HepG2 (cell line): ENCODE measurements around the gene CTNND1. TPM values are rescaled to one million over a fixed set of nuclear protein-coding genes. Genes with fewer than 3 reads are reported as not detected.

ENCODE experiments used
- AHDC1 ChIP-seq: sonication (generic); formaldehyde crosslinking; IDR thresholded peaks from 2 replicates; pipeline ENCODE4 v1.5.1; 2020; ENCODE audit warnings: mild to moderate bottlenecking, missing genetic modification reagents, borderline replicate concordance
- ARNTL ChIP-seq: sonication (generic); formaldehyde crosslinking; IDR thresholded peaks from 2 replicates; pipeline ENCODE4 v1.4.0; 2020; ENCODE audit warnings: mild to moderate bottlenecking, missing genetic modification reagents
- CREB3 ChIP-seq: sonication (generic); formaldehyde crosslinking; IDR thresholded peaks from 2 replicates; pipeline ENCODE4 v1.5.0; 2020; ENCODE audit warnings: missing genetic modification reagents
- GPN1 ChIP-seq: sonication (generic); formaldehyde crosslinking; IDR thresholded peaks from 2 replicates; pipeline ENCODE4 v1.5.1; 2020; ENCODE audit warnings: missing genetic modification reagents, borderline replicate concordance
- JUND ChIP-seq: sonication (generic); formaldehyde crosslinking; IDR thresholded peaks from 2 replicates; pipeline ENCODE4 v1.8.0; 2022; ENCODE audit warnings: mild to moderate bottlenecking, missing genetic modification reagents
- MAF1 ChIP-seq: sonication (generic); formaldehyde crosslinking; IDR thresholded peaks from 2 replicates; pipeline ENCODE4 v1.5.0; 2020; ENCODE audit warnings: missing genetic modification reagents, borderline replicate concordance
- MED8 ChIP-seq: sonication (generic); formaldehyde crosslinking; IDR thresholded peaks from 2 replicates; pipeline ENCODE4 v1.8.1; 2023; ENCODE audit warnings: mild to moderate bottlenecking, missing genetic modification reagents; ENCODE audit not compliant: insufficient replicate concordance
- MNT ChIP-seq: fragments of 450-650 bp; IDR thresholded peaks from 2 replicates; pipeline ENCODE4 v1.6.1; 2016
- NR2C2 ChIP-seq: sonication (generic); formaldehyde crosslinking; IDR thresholded peaks from 2 replicates; pipeline ENCODE4 v1.4.0; 2020; ENCODE audit warnings: missing genetic modification reagents, mild to moderate bottlenecking, moderate library complexity, borderline replicate concordance
- POLR2AphosphoS5 ChIP-seq: IDR thresholded peaks from 2 replicates; pipeline ENCODE4 v1.6.1; 2012; ENCODE audit warnings: low read depth, low read length
- SMC3 ChIP-seq: IDR thresholded peaks from 2 replicates; pipeline ENCODE4 v1.6.1; 2011; ENCODE audit warnings: low read length, improper control_type of control experiment
- ZNF598 ChIP-seq: sonication (generic); formaldehyde crosslinking; IDR thresholded peaks from 2 replicates; pipeline ENCODE4 v1.5.1; 2020; ENCODE audit warnings: mild to moderate bottlenecking, missing genetic modification reagents, borderline replicate concordance
- polyA plus RNA-seq, 8 experiments: library from polyadenylated mRNA; depleted of rRNA in 3 of 8; stranded (reverse) in 7 of 8; unstranded in 1 of 8; fragments of >200 nt; fragmentation: Illumina TruSeq in 4 of 8; extraction: Trizol in 4 of 8; gene quantifications; 2 replicates each; pipeline versions ENCODE4 v1.2.1 to v1.2.3, GENCODE V29; 2011 to 2016; ENCODE audit warnings: low read depth in 4 of 8, missing spikeins in 1 of 8, mixed read lengths in 1 of 8; ENCODE audit not compliant: insufficient read depth in 1 of 8
- total RNA-seq, 5 experiments: library from RNA; depleted of rRNA; stranded (reverse); fragments of >200 nt; fragmentation: Illumina TruSeq; extraction: Trizol; gene quantifications; 2 replicates each; pipeline ENCODE4 v1.2.3, GENCODE V29; 2016; ENCODE audit warnings: low read depth in 1 of 5
- TF ChIP-seq, protein P1 (sequence below), 2 experiments: sonication (generic) in 1 of 2; formaldehyde crosslinking in 1 of 2; IDR thresholded peaks; 2 replicates each; pipeline versions ENCODE4 v1.6.1 to v1.9.0; 2014 to 2022; ENCODE audit warnings: antibody characterized with exemption in 1 of 2, borderline replicate concordance in 1 of 2, inconsistent platforms in 1 of 2, low read depth in 1 of 2, missing genetic modification reagents in 1 of 2

The CTNND1 gene
- total and polyA plus RNA-seq, 2 of the 13 experiments (the other 11 are each of a cell fraction or from before 2014, with no cell fraction given), result 117 to 128 TPM

DNA sequence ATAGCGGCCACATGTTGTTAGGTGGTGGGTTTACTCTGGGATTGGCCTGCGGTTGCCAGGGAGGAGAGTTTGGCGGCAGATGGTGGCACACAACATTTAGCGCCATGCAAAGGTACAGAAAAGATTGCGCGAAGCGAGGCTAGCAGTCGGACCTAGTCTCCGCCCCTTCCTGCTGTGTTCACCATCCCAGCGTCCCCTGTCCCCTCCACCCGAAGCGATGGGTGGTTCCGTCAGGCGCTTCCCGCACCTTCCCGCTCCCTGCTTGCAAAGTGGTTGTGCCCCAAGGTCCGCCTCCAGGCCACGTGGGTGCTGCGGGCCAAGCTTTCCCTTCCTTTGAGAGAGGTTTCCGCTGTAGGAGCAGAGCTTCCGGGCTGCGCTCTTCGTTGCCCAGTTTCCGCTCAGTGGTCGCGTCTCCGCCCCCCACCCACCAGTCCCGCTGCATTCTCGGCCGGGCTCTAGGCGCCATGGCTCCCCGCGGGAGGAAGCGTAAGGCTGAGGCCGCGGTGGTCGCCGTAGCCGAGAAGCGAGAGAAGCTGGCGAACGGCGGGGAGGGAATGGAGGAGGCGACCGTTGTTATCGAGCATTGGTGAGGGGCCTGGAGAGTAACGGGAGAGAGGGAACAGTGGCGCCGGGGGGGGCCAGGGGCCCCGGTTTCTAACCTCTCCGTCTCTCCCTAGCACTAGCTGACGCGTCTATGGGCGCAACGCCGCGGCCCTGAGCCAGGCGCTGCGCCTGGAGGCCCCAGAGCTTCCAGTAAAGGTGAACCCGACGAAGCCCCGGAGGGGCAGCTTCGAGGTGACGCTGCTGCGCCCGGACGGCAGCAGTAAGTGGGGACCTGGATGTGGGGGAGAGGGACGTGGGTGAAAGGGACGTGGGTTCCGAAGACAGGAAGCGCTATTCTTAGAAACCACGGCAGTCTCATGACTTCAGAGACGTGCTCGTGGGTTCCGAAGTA is 20.2 kb upstream of the CTNND1 start, which contains the start of gene SELENOH (continued):
- TF ChIP-seq MNT (peak; percentile 74), GPN1 (CRISPR knock-in tag) (no peak), ARNTL (0 out of 2 replicates have a peak, but pooled peaks have one; percentile 44), ZNF598 (CRISPR knock-in tag) (no peak), POLR2AphosphoS5 (peak; percentile 65), MAF1 (no peak), MED8 (peak; percentile 41), CREB3 (CRISPR knock-in tag) (no peak), NR2C2 (CRISPR knock-in tag) (peak; percentile 83; the same call in 1 of the 2 replicates), AHDC1 (CRISPR knock-in tag) (no peak), SMC3 (no peak), JUND (CRISPR knock-in tag) (no peak)
- TF ChIP-seq, protein P1, sequence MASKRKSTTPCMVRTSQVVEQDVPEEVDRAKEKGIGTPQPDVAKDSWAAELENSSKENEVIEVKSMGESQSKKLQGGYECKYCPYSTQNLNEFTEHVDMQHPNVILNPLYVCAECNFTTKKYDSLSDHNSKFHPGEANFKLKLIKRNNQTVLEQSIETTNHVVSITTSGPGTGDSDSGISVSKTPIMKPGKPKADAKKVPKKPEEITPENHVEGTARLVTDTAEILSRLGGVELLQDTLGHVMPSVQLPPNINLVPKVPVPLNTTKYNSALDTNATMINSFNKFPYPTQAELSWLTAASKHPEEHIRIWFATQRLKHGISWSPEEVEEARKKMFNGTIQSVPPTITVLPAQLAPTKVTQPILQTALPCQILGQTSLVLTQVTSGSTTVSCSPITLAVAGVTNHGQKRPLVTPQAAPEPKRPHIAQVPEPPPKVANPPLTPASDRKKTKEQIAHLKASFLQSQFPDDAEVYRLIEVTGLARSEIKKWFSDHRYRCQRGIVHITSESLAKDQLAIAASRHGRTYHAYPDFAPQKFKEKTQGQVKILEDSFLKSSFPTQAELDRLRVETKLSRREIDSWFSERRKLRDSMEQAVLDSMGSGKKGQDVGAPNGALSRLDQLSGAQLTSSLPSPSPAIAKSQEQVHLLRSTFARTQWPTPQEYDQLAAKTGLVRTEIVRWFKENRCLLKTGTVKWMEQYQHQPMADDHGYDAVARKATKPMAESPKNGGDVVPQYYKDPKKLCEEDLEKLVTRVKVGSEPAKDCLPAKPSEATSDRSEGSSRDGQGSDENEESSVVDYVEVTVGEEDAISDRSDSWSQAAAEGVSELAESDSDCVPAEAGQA (IDR thresholded peaks at IDR 0.05; ENCODE audit: low read depth), result no peak
- TF ChIP-seq, protein P1 (CRISPR knock-in tag; IDR thresholded peaks at IDR 0.05; ENCODE audit: borderline replicate concordance), result no peak
